Kidney glomerular epithelial cell (primary cell): ENCODE measurements around the gene TOR4A.

Experiments
- DNase-seq: peaks from one replicate; lab custom pipeline; 2025; lab: John Stamatoyannopoulos, UW

TOR4A gene

GRCh38 chr9:137253717-137254623, 23.6 kb upstream of the TOR4A start:
- DNase-seq = no peak

- peak; percentile 76 for DNase-seq
Measured at GRCh38 chr9:137254624-137255447, 22.7 kb upstream of the TOR4A start, which contains the start of gene NELFB. NELFB (plus strand) TSS chr9:137255327.

- peak; percentile 65 for DNase-seq
Measured at GRCh38 chr9:137255448-137256114, 21.9 kb upstream of the TOR4A start.

GRCh38 chr9:137256362-137256761, 21.2 kb upstream of the TOR4A start:
- DNase-seq = no peak

- DNase-seq = no peak
Measured at GRCh38 chr9:137256856-137257255, 20.7 kb upstream of the TOR4A start.

- peak; percentile 2 for DNase-seq
Measured at GRCh38 chr9:137262173-137262908, 15.2 kb upstream of the TOR4A start.

GRCh38 chr9:137262909-137263285, 14.6 kb upstream of the TOR4A start:
- no peak for DNase-seq

- DNase-seq = no peak
Measured at GRCh38 chr9:137263506-137263905, 14.0 kb upstream of the TOR4A start.

GRCh38 chr9:137264067-137264466, 13.5 kb upstream of the TOR4A start:
- no peak for DNase-seq

GRCh38 chr9:137265496-137266161, 11.9 kb upstream of the TOR4A start:
- no peak for DNase-seq

GRCh38 chr9:137266162-137266527, 11.4 kb upstream of the TOR4A start:
- no peak for DNase-seq

GRCh38 chr9:137266585-137267453, 10.7 kb upstream of the TOR4A start:
- no peak for DNase-seq

- no peak for DNase-seq
Measured at GRCh38 chr9:137267933-137268355, 9.6 kb upstream of the TOR4A start.

- DNase-seq = no peak
Measured at GRCh38 chr9:137268538-137269201, 8.9 kb upstream of the TOR4A start.

- DNase-seq = no peak
Measured at GRCh38 chr9:137269231-137269772, 8.2 kb upstream of the TOR4A start.

GRCh38 chr9:137270929-137271695, 6.4 kb upstream of the TOR4A start:
- no peak for DNase-seq

- DNase-seq = no peak
Measured at GRCh38 chr9:137271696-137272076, 5.8 kb upstream of the TOR4A start.

GRCh38 chr9:137272241-137273094, 5.1 kb upstream of the TOR4A start:
- no peak for DNase-seq
